Endothelial cell of umbilical vein (primary cell): Measurements from ENCODE around the gene DDX3X. TPM values are rescaled to one million over a fixed set of nuclear protein-coding genes. Genes with fewer than 3 reads are reported as not detected.

Experiments used
- BruUV-seq: library from RNA; stranded (reverse); fragments of 400-500 nt; replicated peaks from 2 replicates; lab custom pipeline; 2021; lab: Mats Ljungman, UMichigan
- CTCF ChIA-PET: fragments of 300-600, 350-600 bp; sonication (Branson Sonifier 250); formaldehyde crosslinking; loops from one replicate; lab custom pipeline; 2021; ENCODE audit warnings: antibody characterized with exemption, inconsistent platforms; lab: Charles Lee
- POLR2A ChIA-PET: fragments of 300-600, 350-600 bp; sonication (Branson Sonifier 250); formaldehyde crosslinking; loops from one replicate; lab custom pipeline; 2021; ENCODE audit warnings: antibody characterized with exemption, inconsistent platforms; lab: Charles Lee
- DNase-seq: peaks from one replicate; pipeline ENCODE4 v3.0.0-alpha.2; 2011; ENCODE audit warnings: low read depth, low spot score
- FAIRE-seq: peaks from 2 replicates; lab custom pipeline; 2011; peaks lifted over from hg19 to GRCh38; lab: Jason Lieb, UNC
- H2AFZ ChIP-seq: 2 replicates; pipeline ENCODE4 v1.6.0; 2012; ENCODE audit warnings: low read depth, low read length, control low read depth, inconsistent platforms
- H3K27ac ChIP-seq: 2 replicates; pipeline ENCODE4 v1.5.1; 2011; ENCODE audit warnings: low read depth, mild to moderate bottlenecking, control low read depth, low read length, moderate library complexity; ENCODE audit not compliant: insufficient read depth
- H3K27me3 ChIP-seq, 2 experiments: 2 replicates each; pipeline versions ENCODE4 v1.6.0 to v1.6.1; 2011; ENCODE audit warnings: low read length in 2 of 2, mixed read lengths in 1 of 2; ENCODE audit not compliant: control insufficient read depth in 2 of 2, insufficient read depth in 2 of 2
- H3K36me3 ChIP-seq, 2 experiments: 2 replicates in 1 of 2; 3 replicates in 1 of 2; pipeline ENCODE4 v1.5.1; 2011; ENCODE audit warnings: low read length in 2 of 2, mild to moderate bottlenecking in 1 of 2, moderate library complexity in 1 of 2; ENCODE audit not compliant: control insufficient read depth in 2 of 2, insufficient read depth in 2 of 2; ENCODE audit errors: extremely low read depth in 1 of 2
- H3K4me1 ChIP-seq: 3 replicates; pipeline ENCODE4 v1.5.1; 2011; ENCODE audit warnings: mild to moderate bottlenecking, low read length; ENCODE audit not compliant: control insufficient read depth, insufficient read depth; ENCODE audit errors: extremely low read depth
- H3K4me2 ChIP-seq: 2 replicates; pipeline ENCODE4 v1.6.1; 2011; ENCODE audit warnings: low read length, control low read depth, mixed read lengths; ENCODE audit not compliant: insufficient read depth
- H3K4me3 ChIP-seq, 3 experiments: fragments of 200-600 bp in 1 of 3; sonication (generic), shearing (Covaris generic) in 1 of 3; replicated peaks in 1 of 3; 2 replicates each; pipeline ENCODE4 v1.5.1; 2011 to 2016; ENCODE audit warnings: control low read depth in 3 of 3, low read length in 3 of 3, mild to moderate bottlenecking in 2 of 3, inconsistent platforms in 1 of 3, low read depth in 1 of 3, moderate library complexity in 1 of 3; ENCODE audit not compliant: insufficient read depth in 1 of 3
- H3K79me2 ChIP-seq: 2 replicates; pipeline ENCODE4 v1.6.0; 2012; ENCODE audit warnings: low read length, inconsistent platforms; ENCODE audit not compliant: control insufficient read depth, insufficient read depth
- H3K9ac ChIP-seq: replicated peaks from 2 replicates; pipeline ENCODE3; 2011; ENCODE audit warnings: low read length, control low read depth; ENCODE audit not compliant: insufficient read depth; ENCODE audit errors: extremely low read depth
- H3K9me1 ChIP-seq: replicated peaks from 3 replicates; pipeline ENCODE4 v1.6.0; 2011; ENCODE audit warnings: mild to moderate bottlenecking, low read length; ENCODE audit not compliant: control insufficient read depth, insufficient read depth; ENCODE audit errors: extremely low read depth
- H3K9me3 ChIP-seq: replicated peaks from 2 replicates; pipeline ENCODE4 v1.5.1; 2012; ENCODE audit warnings: low read length, inconsistent platforms; ENCODE audit not compliant: control insufficient read depth, insufficient read depth
- H4K20me1 ChIP-seq: replicated peaks from 2 replicates; pipeline ENCODE3; 2011; ENCODE audit warnings: mild to moderate bottlenecking, low read length; ENCODE audit not compliant: control insufficient read depth, insufficient read depth; ENCODE audit errors: extremely low read depth
- EZH2 ChIP-seq: IDR thresholded peaks from 2 replicates; pipeline ENCODE4 v1.6.1; 2012; ENCODE audit warnings: borderline replicate concordance, low read depth, mild to moderate bottlenecking, moderate library complexity, low read length, inconsistent platforms; ENCODE audit not compliant: severe bottlenecking
- FOS ChIP-seq: IDR thresholded peaks from 2 replicates; pipeline ENCODE4 v1.6.1; 2011; ENCODE audit warnings: mild to moderate bottlenecking, low read length, moderate library complexity, borderline replicate concordance; ENCODE audit not compliant: insufficient read depth
- GATA2 ChIP-seq: IDR thresholded peaks from 2 replicates; pipeline ENCODE4 v1.7.0; 2011; ENCODE audit warnings: low read depth, mild to moderate bottlenecking, moderate library complexity, mixed read lengths, low read length; ENCODE audit not compliant: insufficient read length, insufficient read depth
- JUN ChIP-seq: IDR thresholded peaks from 2 replicates; pipeline ENCODE4 v1.6.1; 2011; ENCODE audit warnings: borderline replicate concordance, low read depth; ENCODE audit not compliant: insufficient read length, insufficient read depth
- POLR2A ChIP-seq: IDR thresholded peaks from 2 replicates; pipeline ENCODE4 v1.6.1; 2012; ENCODE audit warnings: low read depth, mild to moderate bottlenecking, control low read depth, low read length
- POLR2AphosphoS5 ChIP-seq: IDR thresholded peaks from 2 replicates; pipeline ENCODE4 v1.6.1; 2012; ENCODE audit warnings: low read depth, mild to moderate bottlenecking, control low read depth, low read length, moderate library complexity; ENCODE audit not compliant: insufficient read depth
- dilution Hi-C: fragments of 300-500 bp; cut with MboI; formaldehyde crosslinking; loops from one replicate; pipeline ENCODE4 v1.15.0; 2019; ENCODE audit warnings: low sequenced_read_pairs; ENCODE audit not compliant: extremely low pct_ligation_motif_present
- intact Hi-C: fragments of 100-400 bp; cut with micrococcal nuclease; formaldehyde crosslinking; loops from one replicate; pipeline ENCODE4 v1.10.0; 2022
- polyA plus RNA-seq, 4 experiments: library from polyadenylated mRNA; depleted of rRNA in 3 of 4; stranded (reverse) in 3 of 4; unstranded in 1 of 4; fragments of >200 nt; gene quantifications; 2 replicates each; pipeline versions ENCODE4 v1.2.1 to v1.2.3, GENCODE V29; 2011 to 2012; ENCODE audit warnings: missing spikeins in 1 of 4
- total RNA-seq: library from RNA; stranded (reverse); gene quantifications from 2 replicates; pipeline ENCODE4 v1.2.3, GENCODE V29; 2021
- TF ChIP-seq, protein P1 (sequence below), 2 donors: IDR thresholded peaks; 1 replicate in 1 of 2; 2 replicates in 1 of 2; pipeline ENCODE4 v1.5.1; 2011; ENCODE audit warnings: low read length in 2 of 2, mild to moderate bottlenecking in 2 of 2, moderate library complexity in 2 of 2, control low read depth in 1 of 2, inconsistent platforms in 1 of 2, low read depth in 1 of 2; ENCODE audit not compliant: insufficient read depth in 1 of 2; ENCODE audit errors: extremely low read depth in 1 of 2

DDX3X gene
- total and polyA plus RNA-seq, 2 donors (not counting 3 experiments of a cell fraction or from before 2014, with no cell fraction given) = 48.5 to 300 TPM

DNA sequence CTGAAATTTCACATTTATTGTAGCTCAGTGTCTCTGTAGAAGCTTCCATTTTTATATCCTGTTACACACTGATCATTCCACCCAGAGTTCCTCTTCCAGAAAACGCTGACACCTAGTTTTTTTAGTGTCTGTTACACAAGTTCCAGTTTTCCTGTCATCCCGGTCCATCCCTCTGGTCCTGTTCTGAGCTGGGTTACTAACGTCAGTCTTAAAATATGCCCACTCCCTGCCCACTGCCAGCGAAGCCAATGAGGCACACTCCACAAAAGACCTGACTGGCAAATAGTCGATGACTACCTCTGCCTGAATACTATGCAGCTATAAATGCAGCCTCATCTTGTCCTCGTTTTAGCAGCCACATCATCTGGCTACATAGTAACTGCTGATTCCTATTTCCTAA is 30.9 kb upstream of the DDX3X start:
- ChIA-PET CTCF (no interaction called here), POLR2A (no interaction called here)
- Histone ChIP-seq H3K4me2 (no peak overlapping the region), H3K27ac (no peak overlapping the region), H2AFZ (no peak overlapping the region), H3K9ac (no peak overlapping the region), H3K4me3 (no peak overlapping the region), H3K36me3 (no peaks in the 10 kb centered on the region), H3K27me3 (no peaks in the 10 kb centered on the region), H3K4me1 (peaks cover 16% of the 10 kb centered on the region), H3K79me2 (no peaks in the 10 kb centered on the region), H4K20me1 (no peaks in the 10 kb centered on the region), H3K9me3 (no peaks in the 10 kb centered on the region), H3K9me1 (no peaks in the 10 kb centered on the region)
- dilution Hi-C loops = no loop called here
- no peak for FAIRE-seq
- TF ChIP-seq, protein P1, sequence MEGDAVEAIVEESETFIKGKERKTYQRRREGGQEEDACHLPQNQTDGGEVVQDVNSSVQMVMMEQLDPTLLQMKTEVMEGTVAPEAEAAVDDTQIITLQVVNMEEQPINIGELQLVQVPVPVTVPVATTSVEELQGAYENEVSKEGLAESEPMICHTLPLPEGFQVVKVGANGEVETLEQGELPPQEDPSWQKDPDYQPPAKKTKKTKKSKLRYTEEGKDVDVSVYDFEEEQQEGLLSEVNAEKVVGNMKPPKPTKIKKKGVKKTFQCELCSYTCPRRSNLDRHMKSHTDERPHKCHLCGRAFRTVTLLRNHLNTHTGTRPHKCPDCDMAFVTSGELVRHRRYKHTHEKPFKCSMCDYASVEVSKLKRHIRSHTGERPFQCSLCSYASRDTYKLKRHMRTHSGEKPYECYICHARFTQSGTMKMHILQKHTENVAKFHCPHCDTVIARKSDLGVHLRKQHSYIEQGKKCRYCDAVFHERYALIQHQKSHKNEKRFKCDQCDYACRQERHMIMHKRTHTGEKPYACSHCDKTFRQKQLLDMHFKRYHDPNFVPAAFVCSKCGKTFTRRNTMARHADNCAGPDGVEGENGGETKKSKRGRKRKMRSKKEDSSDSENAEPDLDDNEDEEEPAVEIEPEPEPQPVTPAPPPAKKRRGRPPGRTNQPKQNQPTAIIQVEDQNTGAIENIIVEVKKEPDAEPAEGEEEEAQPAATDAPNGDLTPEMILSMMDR (IDR thresholded peaks at IDR 0.05; ENCODE audit: extremely low read depth in 1 of 2, insufficient read depth in 1 of 2, low read depth in 1 of 2, low read length in 2 of 2) = no peak
- TF ChIP-seq EZH2 = no peak
- no peak for TF ChIP-seq GATA2
- no peak for TF ChIP-seq POLR2A
- no peak for DNase-seq
- intact Hi-C loops = no loop called here
- BruUV-seq = no TSS peak

DNA sequence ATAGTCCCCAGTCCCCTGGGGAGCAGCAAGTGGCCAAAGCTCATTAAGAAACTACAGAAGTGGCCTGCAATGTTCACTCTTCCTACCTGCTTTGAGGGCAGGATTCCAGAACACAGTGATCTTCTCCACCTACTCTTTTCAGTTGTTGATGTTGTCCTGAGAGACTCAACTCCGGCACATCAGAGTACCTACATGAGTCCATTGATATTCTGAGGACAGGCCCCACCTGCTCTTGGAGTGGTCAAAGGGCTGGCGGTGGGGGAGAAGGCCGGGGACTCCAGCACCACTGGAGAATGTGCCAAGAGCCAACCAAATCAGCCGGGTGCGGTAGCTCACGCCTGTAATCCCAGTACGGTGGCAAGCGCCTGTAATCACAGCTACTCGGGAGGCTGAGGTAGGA is 29.8 kb upstream of the DDX3X start:
- intact Hi-C loops = no loop called here
- Histone ChIP-seq H2AFZ (no peak overlapping the region), H3K27me3 (no peaks in the 10 kb centered on the region), H3K79me2 (no peaks in the 10 kb centered on the region), H3K4me3 (no peak overlapping the region), H4K20me1 (no peaks in the 10 kb centered on the region), H3K4me2 (no peak overlapping the region), H3K27ac (no peak overlapping the region), H3K9me1 (no peaks in the 10 kb centered on the region), H3K9ac (no peak overlapping the region), H3K9me3 (no peaks in the 10 kb centered on the region), H3K36me3 (no peaks in the 10 kb centered on the region), H3K4me1 (peaks cover 16% of the 10 kb centered on the region)
- BruUV-seq = no TSS peak
- DNase-seq = no peak
- TF ChIP-seq JUN (no peak), EZH2 (no peak), GATA2 (no peak), FOS (no peak), POLR2A (no peak), POLR2AphosphoS5 (no peak)
- TF ChIP-seq, protein P1 (IDR thresholded peaks at IDR 0.05; ENCODE audit: extremely low read depth in 1 of 2, insufficient read depth in 1 of 2, low read depth in 1 of 2, low read length in 2 of 2) = no peak
- dilution Hi-C loops = no loop called here
- no peak for FAIRE-seq
- ChIA-PET CTCF (no interaction called here), POLR2A (no interaction called here)
